WI38 (cell line): ENCODE results near the gene CADM4.
A peak's percentile ranks its signal among the peaks of the same experiment; 100 is the strongest.

ENCODE experiments used
- H3K4me3 ChIP-seq: 2 replicates; pipeline ENCODE4 v1.5.1; 2011; ENCODE audit warnings: low read depth, mild to moderate bottlenecking, control low read depth, low read length
- TF ChIP-seq, protein P1 (sequence below): IDR thresholded peaks from 2 replicates; pipeline ENCODE4 v1.5.1; 2012; ENCODE audit warnings: low read depth, mild to moderate bottlenecking, control low read depth, low read length

CADM4 gene

DNA sequence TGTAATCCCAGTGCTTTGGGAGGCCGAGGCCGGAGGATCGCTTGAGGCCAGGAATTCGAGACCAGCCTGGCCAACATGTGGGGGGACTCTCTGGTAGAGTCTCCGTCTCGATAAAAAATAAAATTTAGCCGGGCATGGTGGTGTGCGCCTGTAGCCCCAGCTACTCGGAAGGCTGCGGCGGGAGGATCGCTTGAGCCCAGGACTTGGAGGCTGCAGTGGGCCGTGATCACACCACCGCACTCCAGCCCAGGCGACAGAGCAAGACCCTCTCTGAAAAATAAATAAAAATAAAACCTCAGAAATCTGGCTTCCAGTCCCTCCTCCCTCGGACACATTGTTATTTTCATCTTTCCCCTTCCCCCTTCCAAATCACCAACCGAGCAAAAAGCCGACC is 44.0 kb downstream of the CADM4 start:
- TF ChIP-seq, protein P1, sequence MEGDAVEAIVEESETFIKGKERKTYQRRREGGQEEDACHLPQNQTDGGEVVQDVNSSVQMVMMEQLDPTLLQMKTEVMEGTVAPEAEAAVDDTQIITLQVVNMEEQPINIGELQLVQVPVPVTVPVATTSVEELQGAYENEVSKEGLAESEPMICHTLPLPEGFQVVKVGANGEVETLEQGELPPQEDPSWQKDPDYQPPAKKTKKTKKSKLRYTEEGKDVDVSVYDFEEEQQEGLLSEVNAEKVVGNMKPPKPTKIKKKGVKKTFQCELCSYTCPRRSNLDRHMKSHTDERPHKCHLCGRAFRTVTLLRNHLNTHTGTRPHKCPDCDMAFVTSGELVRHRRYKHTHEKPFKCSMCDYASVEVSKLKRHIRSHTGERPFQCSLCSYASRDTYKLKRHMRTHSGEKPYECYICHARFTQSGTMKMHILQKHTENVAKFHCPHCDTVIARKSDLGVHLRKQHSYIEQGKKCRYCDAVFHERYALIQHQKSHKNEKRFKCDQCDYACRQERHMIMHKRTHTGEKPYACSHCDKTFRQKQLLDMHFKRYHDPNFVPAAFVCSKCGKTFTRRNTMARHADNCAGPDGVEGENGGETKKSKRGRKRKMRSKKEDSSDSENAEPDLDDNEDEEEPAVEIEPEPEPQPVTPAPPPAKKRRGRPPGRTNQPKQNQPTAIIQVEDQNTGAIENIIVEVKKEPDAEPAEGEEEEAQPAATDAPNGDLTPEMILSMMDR: no peak

DNA sequence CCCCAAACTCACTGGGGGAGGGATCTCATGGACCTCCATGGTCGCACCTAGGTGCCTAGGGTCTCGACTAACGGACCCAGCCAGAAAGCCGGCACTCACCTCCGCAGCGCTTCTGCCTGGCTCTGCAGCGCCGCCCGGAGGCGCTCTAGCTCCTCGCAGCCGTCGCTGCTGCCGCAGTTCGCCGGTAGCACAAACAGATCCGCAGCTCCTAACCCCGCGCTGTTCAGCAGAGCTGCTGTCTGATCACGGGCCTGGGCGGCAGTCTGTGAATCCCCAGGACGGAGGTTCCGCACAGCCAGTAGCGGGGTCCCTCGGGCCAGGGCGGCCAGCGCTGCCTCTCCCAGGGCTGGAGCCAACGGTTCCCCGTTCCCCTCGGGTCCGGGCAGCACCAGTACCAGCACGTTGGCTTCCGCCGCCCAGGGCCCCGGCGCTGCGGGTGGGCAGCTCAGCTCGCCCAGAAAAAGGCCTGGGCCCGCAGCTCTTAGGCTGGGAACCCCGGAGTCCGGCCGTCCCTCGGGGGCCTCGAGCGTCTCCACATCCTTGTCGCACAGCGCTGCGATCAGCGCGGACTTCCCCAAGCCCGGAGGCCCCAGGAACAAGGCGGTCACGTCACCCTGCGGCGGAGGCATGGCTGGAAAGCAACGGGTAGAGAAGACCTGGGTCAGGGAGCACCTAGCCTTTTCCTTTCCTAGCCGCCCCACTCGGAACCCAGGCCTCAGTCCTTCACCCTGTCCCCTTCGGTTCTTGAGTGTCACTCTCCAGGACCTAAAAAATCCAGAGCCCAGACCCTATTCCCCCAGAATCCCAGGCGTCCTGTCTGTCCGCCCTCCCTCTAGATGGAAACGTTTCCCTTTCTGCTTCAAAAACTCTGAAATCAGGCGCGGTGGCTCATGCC is 44.7 kb downstream of the CADM4 start:
- TF ChIP-seq, protein P1: peak; percentile 96
- peak overlapping the region; percentile 71 for H3K4me3 ChIP-seq

More for the DNA sequence above, 44.0 kb downstream of the CADM4 start:
- H3K4me3 ChIP-seq: peak overlapping the region; percentile 71

DNA sequence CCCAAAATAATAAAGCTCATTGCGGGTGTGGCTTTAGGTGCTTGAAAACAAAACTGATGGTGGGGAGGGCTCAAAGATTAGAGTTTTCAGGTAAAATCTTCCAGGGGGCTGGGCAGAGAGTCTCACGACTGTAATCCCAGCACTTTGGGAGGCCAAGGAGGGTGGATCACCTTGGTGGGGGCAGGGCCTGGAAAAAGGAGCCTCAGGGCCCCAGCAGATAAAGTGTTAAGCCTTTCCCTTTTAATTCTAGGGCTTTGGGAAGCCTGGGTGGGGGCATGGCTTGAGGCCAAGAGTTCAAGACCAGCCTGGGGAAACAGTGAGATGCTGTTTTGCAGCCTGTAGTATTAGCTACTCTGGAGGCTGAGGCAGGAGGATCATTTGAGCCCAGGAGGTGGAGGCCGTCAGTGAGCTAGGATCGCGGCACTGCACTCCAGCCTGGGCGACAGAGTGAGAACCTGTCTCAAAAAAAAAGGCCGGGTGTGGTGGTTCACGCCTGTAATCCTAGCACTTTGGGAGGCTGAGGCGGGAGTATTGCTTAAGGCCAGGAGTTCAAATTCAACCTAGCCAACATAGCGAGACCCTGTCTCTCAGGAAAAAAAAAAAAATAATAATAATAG is 45.5 kb downstream of the CADM4 start:
- TF ChIP-seq, protein P1: no peak
- peak overlapping the region; percentile 71 for H3K4me3 ChIP-seq

DNA sequence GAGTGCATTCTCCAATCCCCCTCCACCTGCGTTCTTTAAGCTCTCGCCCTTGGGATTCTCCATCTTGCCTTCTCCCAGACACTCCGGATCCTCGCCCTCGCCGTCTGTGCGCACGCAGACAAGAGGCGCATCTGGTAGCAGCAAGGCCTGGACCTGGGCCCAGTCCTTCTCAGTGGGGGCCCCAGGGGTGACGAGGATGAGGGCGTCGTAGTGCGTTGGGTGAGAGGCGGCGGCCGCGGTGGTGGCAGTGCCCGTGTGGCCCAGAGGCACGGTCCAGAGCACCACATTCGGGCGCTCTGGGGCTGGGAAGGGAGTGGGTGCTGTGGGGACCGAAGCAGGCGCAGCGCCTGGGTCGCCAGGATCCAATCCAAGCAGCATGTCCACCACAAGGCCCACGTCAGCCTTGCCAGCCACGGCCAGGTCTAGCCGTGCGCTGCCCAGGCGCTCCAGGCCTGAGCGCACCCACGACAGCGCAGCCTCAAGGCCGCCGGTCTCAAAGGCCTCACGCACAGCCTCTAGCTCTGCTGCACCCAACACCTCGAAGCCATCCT is 46.8 kb downstream of the CADM4 start:
- no peak overlapping the region for H3K4me3 ChIP-seq
- TF ChIP-seq, protein P1: no peak

DNA sequence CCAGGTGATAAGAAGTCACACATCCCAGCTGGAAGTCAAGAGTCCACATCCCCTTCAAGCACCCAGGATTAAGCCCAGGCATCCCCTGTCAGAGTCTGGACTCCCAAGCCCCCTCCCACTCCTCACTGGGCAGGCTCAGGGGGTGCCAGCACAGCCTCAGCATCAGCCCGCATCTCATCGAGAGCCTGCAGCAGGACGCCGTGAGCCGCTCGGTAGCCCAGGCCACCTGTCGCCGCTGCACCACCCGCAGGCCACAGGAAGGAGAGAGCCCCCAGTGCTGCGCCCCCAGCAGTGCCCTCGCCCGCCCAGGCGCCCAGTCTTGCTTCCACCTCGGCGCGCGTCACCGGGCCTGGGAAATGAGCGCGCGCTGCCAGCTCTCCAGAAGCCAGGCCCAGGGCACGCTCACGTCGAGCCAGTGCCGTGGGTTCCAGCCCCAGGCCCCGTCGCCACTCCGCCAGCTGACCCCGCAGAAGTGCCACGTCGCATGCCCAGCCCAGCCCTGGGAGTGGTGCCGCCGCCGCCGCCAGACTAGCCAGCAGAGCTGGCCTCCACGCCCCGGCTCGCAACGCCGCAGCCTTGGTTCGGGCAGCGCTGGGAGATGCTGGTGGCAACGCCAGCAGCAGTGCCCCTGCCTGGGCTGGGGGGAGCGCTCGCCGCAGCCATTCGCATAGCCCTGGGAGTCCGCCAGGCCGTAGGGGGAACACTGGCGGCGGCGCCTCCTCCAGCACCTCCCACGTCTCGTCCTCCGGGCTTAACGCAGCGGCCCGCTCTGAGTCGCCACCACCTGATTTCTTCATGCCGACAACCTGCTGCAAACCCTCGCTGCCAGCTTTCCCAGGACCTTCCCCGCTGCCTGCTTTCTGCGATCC is 47.5 kb downstream of the CADM4 start:
- H3K4me3 ChIP-seq: no peak overlapping the region
- TF ChIP-seq, protein P1: no peak

DNA sequence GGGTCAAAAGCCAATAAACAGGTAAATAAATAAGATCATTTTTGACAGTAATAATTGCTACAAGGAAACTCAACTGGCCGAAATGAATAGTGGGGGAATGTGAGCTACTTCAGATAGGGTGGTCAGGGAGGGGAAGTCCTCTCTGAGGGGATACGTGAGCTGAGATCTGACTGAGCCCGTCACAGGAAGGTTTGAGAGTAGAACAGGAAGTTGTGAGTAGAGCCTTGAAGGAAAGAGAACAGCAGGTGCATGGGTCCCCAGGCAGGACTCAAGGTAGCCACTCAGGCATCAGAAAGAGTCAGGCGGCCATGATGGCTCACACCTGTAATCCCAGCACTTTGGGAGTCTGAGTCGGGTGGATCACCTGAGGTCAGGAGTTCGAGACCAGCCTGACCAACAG is 50.0 kb downstream of the CADM4 start:
- H3K4me3 ChIP-seq: no peak overlapping the region
- TF ChIP-seq, protein P1: no peak
